Measurements from ENCODE around the gene ADCK2.

- TF ChIP-seq CTCF (IDR thresholded peaks at IDR 0.05) (no peak), POLR2AphosphoS5 (IDR thresholded peaks at IDR 0.05) (no peak)
Measured at GRCh38 chr7:140638173-140638791, 34.5 kb upstream of the ADCK2 start.

Data from prostate gland (tissue), 2 donors.